NCI-H2196 (cell line): ENCODE data around the gene DCLRE1B.

Experiments
- DNase-seq: peaks from one replicate; lab custom pipeline; 2025; ENCODE audit not compliant: unreplicated experiment; lab: John Stamatoyannopoulos, UW

DCLRE1B gene

GRCh38 chr1:113904674-113905434, at the start of gene DCLRE1B, which contains the start of gene AP4B1:
Gene DCLRE1B, plus strand, starts transcription at chr1:113905326. Its CDS starts 261 bp downstream, at chr1:113905587.
Gene AP4B1, minus strand, starts transcription at chr1:113904799. Its CDS starts 82 bp downstream, at chr1:113904717.
- DNase-seq = peak; percentile 99

GRCh38 chr1:113855630-113856400, 49.3 kb upstream of the DCLRE1B start:
- no peak for DNase-seq

GRCh38 chr1:113856401-113856790, 48.7 kb upstream of the DCLRE1B start:
- no peak for DNase-seq

- no peak for DNase-seq
Observed at GRCh38 chr1:113857776-113858175, 47.4 kb upstream of the DCLRE1B start.

- DNase-seq = no peak
Observed at GRCh38 chr1:113858418-113858817, 46.7 kb upstream of the DCLRE1B start.

GRCh38 chr1:113858982-113859381, 46.1 kb upstream of the DCLRE1B start:
- DNase-seq = no peak

GRCh38 chr1:113859478-113860175, 45.5 kb upstream of the DCLRE1B start:
- DNase-seq = no peak

- DNase-seq = no peak
Observed at GRCh38 chr1:113860891-113861290, 44.2 kb upstream of the DCLRE1B start.

- DNase-seq = no peak
Observed at GRCh38 chr1:113861641-113862040, 43.5 kb upstream of the DCLRE1B start.

GRCh38 chr1:113868387-113869083, 36.6 kb upstream of the DCLRE1B start:
- DNase-seq = no peak

GRCh38 chr1:113870778-113871177, 34.3 kb upstream of the DCLRE1B start:
- DNase-seq = no peak

- DNase-seq = no peak
Observed at GRCh38 chr1:113871597-113872113, 33.5 kb upstream of the DCLRE1B start, which contains the start of gene PTPN22. Gene PTPN22, minus strand, starts transcription at chr1:113871712.

GRCh38 chr1:113872219-113872935, 32.7 kb upstream of the DCLRE1B start:
- DNase-seq = no peak

GRCh38 chr1:113874012-113874879, 30.9 kb upstream of the DCLRE1B start:
- no peak for DNase-seq

GRCh38 chr1:113875714-113876113, 29.4 kb upstream of the DCLRE1B start:
- no peak for DNase-seq

GRCh38 chr1:113876176-113876575, 28.9 kb upstream of the DCLRE1B start:
- no peak for DNase-seq

GRCh38 chr1:113879739-113880038, 25.4 kb upstream of the DCLRE1B start:
- DNase-seq = no peak

- DNase-seq = no peak
Observed at GRCh38 chr1:113881661-113882060, 23.5 kb upstream of the DCLRE1B start.
